ENCODE data around the gene ERBB4.

Gene ERBB4

GRCh38 chr2:211976076-211976475, 562.5 kb downstream of the ERBB4 start:
- DNase-seq, result no peak

- no peak for DNase-seq
Measured at GRCh38 chr2:211967234-211967633, 571.4 kb downstream of the ERBB4 start.

- DNase-seq, result no peak
Measured at GRCh38 chr2:211963969-211964368, 574.6 kb downstream of the ERBB4 start.

DNA sequence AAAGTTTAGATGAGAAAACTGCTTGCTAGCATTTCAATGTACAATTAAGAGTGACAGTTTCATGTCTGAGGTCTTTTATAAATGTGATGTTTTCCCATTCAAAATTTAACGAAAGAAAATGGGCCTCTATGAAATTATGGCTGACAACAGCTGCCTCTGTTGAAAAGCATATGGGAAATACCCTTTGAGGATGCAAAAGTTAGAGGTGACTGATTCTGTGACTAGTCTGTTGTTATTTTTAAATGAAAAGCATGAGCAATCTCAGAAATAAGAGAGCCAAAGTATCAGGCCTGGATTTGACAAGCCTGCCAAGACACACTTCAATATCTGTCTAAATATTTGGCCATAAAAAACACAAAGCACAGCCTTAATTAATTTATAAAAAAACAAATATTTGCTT, 580.8 kb downstream of the ERBB4 start:
- DNase-seq, result no peak

DNA sequence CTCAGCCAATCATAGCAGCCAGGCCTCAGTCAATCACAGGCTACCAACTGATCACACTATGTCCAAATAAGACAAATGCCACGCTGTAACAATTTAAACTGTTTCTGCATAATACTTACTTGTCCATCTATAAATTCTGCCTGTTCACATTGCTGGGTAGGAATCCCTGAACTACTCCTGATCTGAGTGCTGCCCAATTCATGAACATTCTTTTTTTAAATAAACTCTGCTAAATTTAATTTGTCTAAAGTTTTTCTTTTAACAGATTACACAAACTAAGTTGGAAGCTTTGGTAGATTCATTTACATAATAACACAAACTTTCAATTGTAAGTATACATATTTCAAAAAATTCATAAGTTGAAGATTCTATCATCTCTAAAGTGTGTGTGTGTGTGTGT, 583.0 kb downstream of the ERBB4 start:
- DNase-seq, result no peak

GRCh38 chr2:211948932-211949331, 589.7 kb downstream of the ERBB4 start:
- no peak for DNase-seq

GRCh38 chr2:211946960-211947359, 591.6 kb downstream of the ERBB4 start:
- DNase-seq, result no peak

DNA sequence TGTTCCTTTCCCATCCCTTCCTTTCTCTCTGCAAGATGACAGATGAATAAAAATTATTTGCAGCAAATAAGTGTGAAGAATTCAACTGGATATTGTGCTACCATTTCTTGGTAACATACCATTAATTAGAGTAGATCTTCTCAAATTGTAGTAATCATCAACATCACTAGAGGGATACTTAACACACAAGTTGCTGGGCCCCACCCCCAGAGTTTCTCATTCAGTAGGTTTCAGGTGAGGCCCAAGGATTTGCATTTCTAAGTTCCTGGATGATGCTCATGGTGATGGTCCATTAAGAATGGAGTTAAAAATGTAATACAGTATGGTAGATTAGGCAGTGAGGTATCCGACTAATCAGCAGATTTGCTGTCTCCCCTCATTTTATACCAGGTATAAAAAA, 594.0 kb downstream of the ERBB4 start:
- DNase-seq, result no peak

DNA sequence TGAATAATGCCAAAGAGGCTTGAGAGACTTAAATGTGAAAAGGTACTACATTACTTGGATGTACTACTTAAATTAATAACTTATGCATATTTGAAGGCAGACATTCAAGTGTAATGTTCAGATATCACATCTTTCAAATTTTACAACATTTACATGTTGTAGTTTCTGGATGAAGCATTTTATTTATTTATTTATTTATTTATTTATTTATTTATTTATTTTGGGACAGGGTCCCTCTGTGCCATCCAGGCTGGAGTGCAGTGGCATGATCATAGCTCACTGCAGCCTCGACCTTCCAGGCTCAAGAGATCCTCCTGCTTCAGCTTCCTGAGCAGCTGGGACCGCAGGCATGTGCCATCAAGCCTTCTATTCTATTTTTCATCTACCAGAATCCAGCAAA, 596.4 kb downstream of the ERBB4 start:
- no peak for DNase-seq

DNA sequence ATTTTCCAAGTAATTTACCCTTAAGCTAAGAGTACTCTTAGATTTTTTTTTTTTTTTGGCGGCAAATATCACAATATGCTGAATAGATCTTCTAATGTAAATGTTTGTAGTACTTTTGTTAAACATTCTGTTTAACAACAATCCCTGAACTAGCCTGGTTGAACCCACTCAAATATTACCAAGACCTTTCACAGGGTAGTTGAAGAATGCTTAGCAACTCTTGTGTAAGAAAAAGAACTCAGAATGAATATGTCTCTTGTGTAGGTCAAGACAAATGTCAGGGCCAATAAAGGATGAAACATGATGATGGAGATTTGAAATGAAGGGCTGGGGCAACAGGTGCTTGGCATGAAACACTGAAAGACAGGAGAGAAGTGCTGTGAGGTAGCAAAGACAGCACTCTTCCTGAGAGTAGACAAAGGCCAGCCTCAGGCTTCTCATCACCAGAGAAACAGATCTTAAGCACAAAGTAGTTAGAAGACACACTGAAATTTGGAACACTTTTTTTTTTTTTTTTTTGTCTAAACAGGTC, 597.3 kb downstream of the ERBB4 start:
- DNase-seq, result no peak

DNA sequence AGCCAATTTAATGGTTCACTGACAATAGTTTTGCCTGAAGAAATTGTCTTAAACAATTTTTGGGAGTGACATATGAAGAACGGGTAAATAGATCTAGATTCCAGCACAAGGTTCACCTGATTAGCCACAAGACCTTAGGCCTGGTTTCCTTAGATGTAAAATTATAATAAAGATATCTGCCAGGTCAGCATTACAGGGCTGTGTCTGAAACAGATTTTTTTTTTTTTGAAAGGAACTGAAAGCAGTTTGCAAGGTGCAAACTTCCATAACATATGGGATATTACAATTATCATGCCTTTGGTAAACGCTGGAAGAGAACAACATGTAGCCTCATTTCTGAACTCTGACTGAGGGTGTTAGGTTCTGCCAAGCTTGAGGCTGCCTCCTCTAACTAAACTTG, 599.4 kb downstream of the ERBB4 start:
- DNase-seq, result no peak

DNA sequence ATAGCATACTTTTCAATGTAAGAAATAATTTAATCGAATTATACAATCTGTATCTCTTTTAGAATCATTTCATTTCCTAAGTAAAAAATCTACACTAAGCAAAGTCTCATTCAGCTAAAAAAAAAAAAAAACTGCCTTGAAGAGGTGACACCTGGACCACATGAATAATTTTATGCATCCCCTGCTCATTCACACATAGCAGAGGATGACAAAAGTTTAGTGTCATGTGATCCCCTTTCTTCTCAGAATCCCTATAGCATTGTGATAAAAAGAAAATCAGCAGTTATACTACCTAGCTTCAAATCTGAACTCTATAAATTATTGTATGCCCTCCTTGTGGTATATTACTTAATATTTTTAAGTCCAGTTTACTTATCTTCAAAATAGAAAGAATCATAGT, 603.8 kb downstream of the ERBB4 start:
- no peak for DNase-seq

DNA sequence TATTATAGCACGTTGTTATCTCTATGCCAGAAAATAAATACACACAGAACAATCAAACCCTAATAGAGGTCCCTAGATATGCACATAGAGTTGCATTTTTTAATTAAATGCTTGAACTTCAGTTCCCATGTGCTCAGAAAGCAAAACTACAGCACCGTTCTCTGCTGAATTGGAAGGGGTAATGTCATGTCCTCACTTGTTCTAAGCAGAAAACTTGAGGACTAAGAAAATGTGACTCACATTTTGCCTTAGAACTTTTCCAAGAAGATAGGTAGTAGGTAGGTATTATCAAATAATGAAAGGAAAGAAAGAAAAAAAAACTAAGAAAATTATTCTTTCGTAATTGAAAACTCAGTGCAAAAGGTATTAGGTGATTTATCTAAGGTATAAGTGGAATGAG, 607.3 kb downstream of the ERBB4 start:
- no peak for DNase-seq

DNA sequence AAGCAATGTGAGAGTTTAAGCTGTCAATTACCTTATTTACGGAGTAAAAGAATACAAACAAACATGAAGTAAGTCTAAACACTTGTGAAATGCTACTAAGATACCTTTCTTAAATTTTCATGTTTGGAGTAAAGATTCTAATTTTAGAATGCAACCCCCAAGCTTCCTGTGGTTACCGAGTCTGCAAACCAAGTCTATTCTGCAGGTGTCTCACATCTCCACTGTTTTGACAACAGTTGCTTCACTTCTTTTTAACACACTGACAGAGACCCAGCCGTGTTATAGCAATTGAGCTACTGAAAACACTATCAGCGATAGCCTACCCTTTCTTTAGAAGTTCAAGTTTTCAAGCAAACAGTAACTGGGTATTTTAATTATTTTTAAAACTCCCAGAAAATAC, 608.3 kb downstream of the ERBB4 start:
- no peak for DNase-seq

DNA sequence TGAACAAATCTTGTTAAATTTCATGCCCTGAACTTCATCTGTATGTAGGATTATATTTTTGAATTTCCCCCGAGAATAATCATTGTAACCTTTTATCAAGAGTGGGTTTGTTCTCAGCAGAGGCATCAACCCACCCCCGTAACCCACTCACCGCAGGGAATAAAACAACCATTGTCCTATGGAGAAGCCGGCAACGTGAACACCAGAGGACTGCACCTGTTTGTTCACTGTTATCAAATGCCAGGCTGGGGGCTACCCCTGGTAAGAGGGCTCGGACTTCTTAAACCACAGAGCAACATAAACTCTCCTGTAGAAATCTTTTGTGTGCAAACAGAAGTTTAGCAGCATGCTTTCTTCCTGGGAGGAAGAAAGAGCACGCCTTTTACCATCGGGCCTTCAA, 610.4 kb downstream of the ERBB4 start:
- DNase-seq, result no peak

GRCh38 chr2:211923019-211923418, 615.6 kb downstream of the ERBB4 start:
- DNase-seq, result no peak

- no peak for DNase-seq
Measured at GRCh38 chr2:211903961-211904360, 634.6 kb downstream of the ERBB4 start.

- no peak for DNase-seq
Measured at GRCh38 chr2:211901226-211901846, 637.3 kb downstream of the ERBB4 start.

GRCh38 chr2:211900518-211900917, 638.1 kb downstream of the ERBB4 start:
- no peak for DNase-seq

DNA sequence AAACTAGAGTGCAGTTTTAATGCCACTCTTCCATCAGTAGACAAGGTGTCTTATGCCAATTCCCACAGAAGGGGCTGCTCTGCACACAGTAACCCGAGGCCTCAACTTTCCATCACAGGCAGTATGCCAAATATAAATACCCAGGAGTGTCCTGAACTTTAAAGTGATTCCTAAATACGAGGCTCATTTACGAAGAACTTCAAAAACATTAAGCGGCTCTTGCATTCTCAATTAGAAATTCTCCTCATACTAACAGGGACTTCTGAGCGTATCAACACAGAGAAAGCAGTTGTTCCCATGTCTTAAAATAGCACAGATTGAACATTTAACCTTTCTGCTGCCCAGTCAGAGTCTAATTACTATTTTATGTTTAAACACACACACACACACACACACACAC, 638.6 kb downstream of the ERBB4 start:
- no peak for DNase-seq

GRCh38 chr2:211898702-211899101, 639.9 kb downstream of the ERBB4 start:
- DNase-seq, result no peak

DNA sequence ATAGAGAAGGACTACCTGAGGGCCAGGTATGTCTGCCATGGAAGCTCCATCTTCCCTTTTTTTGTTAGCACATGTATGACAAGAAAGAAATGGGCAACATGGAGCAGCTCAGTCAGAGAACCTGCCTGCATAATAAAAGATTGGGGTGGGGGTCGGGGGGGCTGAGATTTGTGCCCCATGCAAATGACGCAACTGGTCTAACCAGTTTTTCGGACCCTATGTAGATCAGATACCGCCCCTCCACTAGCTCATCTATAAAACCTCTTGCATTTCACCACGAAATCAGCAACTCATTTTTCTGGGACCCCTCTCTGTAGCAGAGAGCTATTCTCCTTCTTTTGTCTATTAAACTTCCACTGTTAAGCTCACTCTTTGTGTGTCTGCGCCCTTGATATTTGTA, 657.2 kb downstream of the ERBB4 start:
- no peak for DNase-seq

- no peak for DNase-seq
Measured at GRCh38 chr2:211879323-211879722, 659.3 kb downstream of the ERBB4 start.

DNA sequence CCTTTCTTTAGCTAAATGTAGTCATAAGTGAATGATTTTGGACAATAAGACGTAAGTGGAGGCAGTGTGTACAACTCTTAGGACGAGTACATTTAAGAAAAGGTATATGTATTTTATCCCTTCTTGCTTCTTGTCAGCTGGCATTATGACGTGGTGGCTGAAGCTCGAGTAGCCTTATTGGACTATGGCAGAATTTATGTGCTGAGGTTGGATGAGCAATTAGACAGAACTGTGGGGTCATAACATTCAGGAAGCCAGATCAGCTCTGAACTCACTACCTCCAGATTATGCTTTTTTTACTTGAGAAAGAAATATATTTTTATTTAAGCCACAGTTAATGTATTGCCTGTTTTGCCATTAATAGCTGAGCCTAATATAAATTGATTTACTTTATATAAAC, 661.5 kb downstream of the ERBB4 start:
- DNase-seq, result no peak

DNA sequence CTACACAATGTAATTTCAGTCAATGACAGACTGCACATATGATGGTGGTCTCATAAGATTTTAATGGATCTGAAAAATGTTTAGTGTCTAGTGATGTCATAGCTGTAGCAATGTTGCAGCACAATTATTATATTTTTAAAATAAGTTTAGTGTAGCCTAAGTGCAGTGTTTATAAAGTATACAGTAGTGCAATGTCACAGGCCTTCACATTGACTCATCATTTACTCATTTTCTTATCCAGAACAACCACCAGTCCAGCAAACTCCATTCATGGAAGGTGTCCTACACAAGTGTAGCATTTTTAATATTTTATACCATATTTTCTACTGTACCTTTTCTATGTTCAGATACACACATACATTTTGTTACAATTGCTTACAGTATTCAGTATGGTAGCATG, 663.1 kb downstream of the ERBB4 start:
- no peak for DNase-seq

Data from activated CD4-positive, alpha-beta T cell treated with anti-CD3 and anti-CD28 coated beads, Interleukin-2, amount 50 U/mL, for 4 hours (primary cell).